NCI-H2107 treated with DMSO at 0.1 percent for 48 hours (cell line): Measurements from ENCODE around the gene MGMT.

Experiments
- DNase-seq: peaks from one replicate; lab custom pipeline; 2025; ENCODE audit not compliant: unreplicated experiment; lab: John Stamatoyannopoulos, UW

The MGMT gene

DNA sequence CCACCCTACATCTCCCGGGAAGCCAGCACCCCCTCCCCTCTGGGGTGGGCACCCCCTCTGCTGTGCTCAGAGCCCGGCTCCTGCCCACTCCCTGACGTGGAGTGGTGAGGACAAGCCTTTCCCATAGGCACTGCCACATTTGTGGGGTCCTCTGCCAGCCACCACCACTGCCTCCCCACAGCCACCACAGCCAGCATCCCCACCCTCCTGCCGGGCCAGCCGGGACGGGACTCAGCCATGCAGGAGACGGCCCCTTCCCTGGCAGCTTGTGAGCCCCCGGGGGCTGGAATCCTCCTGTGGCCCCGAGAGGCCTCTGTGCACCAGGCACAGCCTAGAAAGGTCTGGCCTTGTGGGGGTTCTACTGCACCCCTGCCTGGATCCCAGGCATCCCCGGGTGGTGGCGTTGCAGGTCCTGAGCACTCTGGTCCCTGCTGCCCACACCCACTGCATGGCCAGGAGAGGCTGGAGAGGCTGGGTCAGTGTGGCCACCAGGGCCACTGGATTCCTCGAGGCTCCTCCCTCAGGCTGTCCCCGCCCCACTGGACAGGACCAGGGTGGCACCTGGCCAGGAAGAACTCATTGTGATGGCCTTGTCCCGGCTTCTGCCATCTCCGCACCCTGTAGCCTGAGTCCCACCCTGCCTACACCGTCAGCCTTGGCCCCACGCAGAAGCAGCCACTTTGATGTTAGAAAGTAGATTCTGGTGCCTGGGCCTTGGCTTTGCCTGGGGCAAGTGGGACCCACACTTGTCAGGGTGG is 349.0 kb downstream of the MGMT start:
- DNase-seq: no peak

DNA sequence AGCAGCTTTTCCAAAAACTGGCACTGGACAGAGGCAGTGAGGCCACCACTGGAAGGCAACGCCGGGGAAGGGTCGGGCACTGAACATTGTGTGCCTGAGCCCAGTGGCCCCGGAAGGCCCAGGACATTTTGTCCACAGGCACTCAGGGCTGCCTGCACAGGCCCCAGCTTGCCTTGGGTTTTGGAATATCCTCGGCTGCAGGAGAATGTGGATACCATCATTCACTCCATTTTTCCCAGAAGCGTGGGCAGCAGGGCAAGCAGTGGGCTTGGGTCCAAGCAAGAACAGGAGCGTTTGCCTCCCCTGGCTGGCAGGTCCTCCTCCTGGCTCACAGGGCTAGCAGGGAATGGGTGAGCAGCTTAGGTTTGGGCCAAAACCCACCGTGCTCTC is 349.6 kb downstream of the MGMT start:
- DNase-seq: no peak
